NCI-H82 (cell line): ENCODE results near the gene ADCK1.
"Not testable (repeated sequence)": the region's sequence is repeated elsewhere in the genome, so short reads cannot be mapped to it uniquely, and the experiment has no call there.

ENCODE experiments used
- DNase-seq: peaks from one replicate; lab custom pipeline; 2025; lab: John Stamatoyannopoulos, UW

Gene ADCK1

GRCh38 chr14:77865455-77865854 is 65.5 kb downstream of the ADCK1 start:
- DNase-seq: no peak

- DNase-seq: no peak
Observed at GRCh38 chr14:77866932-77867331, 67.0 kb downstream of the ADCK1 start.

GRCh38 chr14:77867476-77867875 is 67.6 kb downstream of the ADCK1 start:
- no peak for DNase-seq

GRCh38 chr14:77868552-77869285 is 68.8 kb downstream of the ADCK1 start:
- no peak for DNase-seq

- DNase-seq: no peak
Observed at GRCh38 chr14:77869340-77869739, 69.4 kb downstream of the ADCK1 start.

GRCh38 chr14:77870646-77871045 is 70.7 kb downstream of the ADCK1 start:
- DNase-seq: no peak

- DNase-seq: no peak
Observed at GRCh38 chr14:77872152-77872551, 72.2 kb downstream of the ADCK1 start.

GRCh38 chr14:77872983-77873382 is 73.1 kb downstream of the ADCK1 start:
- DNase-seq: no peak

GRCh38 chr14:77878783-77879182 is 78.9 kb downstream of the ADCK1 start:
- no peak for DNase-seq

- no peak for DNase-seq
Observed at GRCh38 chr14:77880056-77880455, 80.1 kb downstream of the ADCK1 start.

- DNase-seq: peak; percentile 65
Observed at GRCh38 chr14:77882098-77882497, 82.2 kb downstream of the ADCK1 start.

GRCh38 chr14:77882636-77883035 is 82.7 kb downstream of the ADCK1 start:
- peak; percentile 57 for DNase-seq

- no peak for DNase-seq
Observed at GRCh38 chr14:77883131-77883846, 83.4 kb downstream of the ADCK1 start.

- no peak for DNase-seq
Observed at GRCh38 chr14:77883847-77884238, 83.9 kb downstream of the ADCK1 start.

- peak; percentile 88 for DNase-seq
Observed at GRCh38 chr14:77885367-77885766, 85.5 kb downstream of the ADCK1 start.

- DNase-seq: no peak
Observed at GRCh38 chr14:77886010-77886409, 86.1 kb downstream of the ADCK1 start.

GRCh38 chr14:77888903-77889302 is 89.0 kb downstream of the ADCK1 start:
- not testable (repeated sequence) for DNase-seq

GRCh38 chr14:77889971-77890442 is 90.1 kb downstream of the ADCK1 start:
- DNase-seq: no peak

GRCh38 chr14:77890873-77891272 is 91.0 kb downstream of the ADCK1 start:
- no peak for DNase-seq

GRCh38 chr14:77892381-77892871 is 92.5 kb downstream of the ADCK1 start:
- no peak for DNase-seq

GRCh38 chr14:77892890-77893484 is 93.1 kb downstream of the ADCK1 start:
- DNase-seq: no peak

- DNase-seq: no peak
Observed at GRCh38 chr14:77897374-77897773, 97.5 kb downstream of the ADCK1 start.

GRCh38 chr14:77902811-77903210 is 102.9 kb downstream of the ADCK1 start:
- DNase-seq: no peak
